ENCODE results near the gene MARCHF4.

- no peak for TF ChIP-seq POU2F2 (IDR thresholded peaks at IDR 0.05; ENCODE audit: low read depth, low read length)
- TF ChIP-seq TAF1 (IDR thresholded peaks at IDR 0.05; ENCODE audit: low read depth, low read length): no peak
- TF ChIP-seq POLR2AphosphoS5 (IDR thresholded peaks at IDR 0.05; ENCODE audit: low read depth, low read length): no peak
- TF ChIP-seq POLR2A (IDR thresholded peaks at IDR 0.05; ENCODE audit: low read depth, low read length): no peak
- peak; percentile 25; the same call in 1 of the 2 replicates for TF ChIP-seq SPI1 (IDR thresholded peaks at IDR 0.05; ENCODE audit: low read depth, low read length)
- TF ChIP-seq PAX5 (IDR thresholded peaks at IDR 0.05; ENCODE audit: insufficient read depth, low read length, severe bottlenecking): no peak
Measured at GRCh38 chr2:216389570-216389969, 17.3 kb upstream of the MARCHF4 start.

All from GM12891 (cell line).